ENCODE data around the gene STAB1. TPM values are rescaled to one million over a fixed set of nuclear protein-coding genes. Genes with fewer than 3 reads are reported as not detected.

Gene STAB1
- total and polyA plus RNA-seq, 2 of the 13 experiments (the other 11 are each of a cell fraction or from before 2014, with no cell fraction given), result 0.09 to 0.34 TPM

DNA sequence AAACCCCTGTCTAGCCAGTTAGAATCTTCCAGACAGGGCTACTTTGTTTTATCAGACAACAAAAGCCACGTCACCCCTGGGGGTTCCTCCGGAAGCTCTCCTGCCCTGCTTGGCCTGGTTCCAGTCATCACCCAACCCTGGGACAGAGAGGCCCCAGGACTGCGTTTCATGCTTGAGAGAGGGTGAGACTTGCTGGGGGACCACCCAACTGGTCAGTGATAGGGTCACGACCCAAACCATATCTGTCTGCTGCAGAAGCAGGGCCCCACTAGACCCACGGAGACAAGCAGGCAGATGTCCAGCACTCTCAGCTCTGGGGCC, 37.3 kb downstream of the STAB1 start (continued):
- TF ChIP-seq, protein P1, sequence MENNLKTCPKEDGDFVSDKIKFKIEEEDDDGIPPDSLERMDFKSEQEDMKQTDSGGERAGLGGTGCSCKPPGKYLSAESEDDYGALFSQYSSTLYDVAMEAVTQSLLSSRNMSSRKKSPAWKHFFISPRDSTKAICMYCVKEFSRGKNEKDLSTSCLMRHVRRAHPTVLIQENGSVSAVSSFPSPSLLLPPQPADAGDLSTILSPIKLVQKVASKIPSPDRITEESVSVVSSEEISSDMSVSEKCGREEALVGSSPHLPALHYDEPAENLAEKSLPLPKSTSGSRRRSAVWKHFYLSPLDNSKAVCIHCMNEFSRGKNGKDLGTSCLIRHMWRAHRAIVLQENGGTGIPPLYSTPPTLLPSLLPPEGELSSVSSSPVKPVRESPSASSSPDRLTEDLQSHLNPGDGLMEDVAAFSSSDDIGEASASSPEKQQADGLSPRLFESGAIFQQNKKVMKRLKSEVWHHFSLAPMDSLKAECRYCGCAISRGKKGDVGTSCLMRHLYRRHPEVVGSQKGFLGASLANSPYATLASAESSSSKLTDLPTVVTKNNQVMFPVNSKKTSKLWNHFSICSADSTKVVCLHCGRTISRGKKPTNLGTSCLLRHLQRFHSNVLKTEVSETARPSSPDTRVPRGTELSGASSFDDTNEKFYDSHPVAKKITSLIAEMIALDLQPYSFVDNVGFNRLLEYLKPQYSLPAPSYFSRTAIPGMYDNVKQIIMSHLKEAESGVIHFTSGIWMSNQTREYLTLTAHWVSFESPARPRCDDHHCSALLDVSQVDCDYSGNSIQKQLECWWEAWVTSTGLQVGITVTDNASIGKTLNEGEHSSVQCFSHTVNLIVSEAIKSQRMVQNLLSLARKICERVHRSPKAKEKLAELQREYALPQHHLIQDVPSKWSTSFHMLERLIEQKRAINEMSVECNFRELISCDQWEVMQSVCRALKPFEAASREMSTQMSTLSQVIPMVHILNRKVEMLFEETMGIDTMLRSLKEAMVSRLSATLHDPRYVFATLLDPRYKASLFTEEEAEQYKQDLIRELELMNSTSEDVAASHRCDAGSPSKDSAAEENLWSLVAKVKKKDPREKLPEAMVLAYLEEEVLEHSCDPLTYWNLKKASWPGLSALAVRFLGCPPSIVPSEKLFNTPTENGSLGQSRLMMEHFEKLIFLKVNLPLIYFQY (CRISPR knock-in tag; IDR thresholded peaks at IDR 0.05; ENCODE audit: borderline replicate concordance), result no peak
- TF ChIP-seq, protein P2, sequence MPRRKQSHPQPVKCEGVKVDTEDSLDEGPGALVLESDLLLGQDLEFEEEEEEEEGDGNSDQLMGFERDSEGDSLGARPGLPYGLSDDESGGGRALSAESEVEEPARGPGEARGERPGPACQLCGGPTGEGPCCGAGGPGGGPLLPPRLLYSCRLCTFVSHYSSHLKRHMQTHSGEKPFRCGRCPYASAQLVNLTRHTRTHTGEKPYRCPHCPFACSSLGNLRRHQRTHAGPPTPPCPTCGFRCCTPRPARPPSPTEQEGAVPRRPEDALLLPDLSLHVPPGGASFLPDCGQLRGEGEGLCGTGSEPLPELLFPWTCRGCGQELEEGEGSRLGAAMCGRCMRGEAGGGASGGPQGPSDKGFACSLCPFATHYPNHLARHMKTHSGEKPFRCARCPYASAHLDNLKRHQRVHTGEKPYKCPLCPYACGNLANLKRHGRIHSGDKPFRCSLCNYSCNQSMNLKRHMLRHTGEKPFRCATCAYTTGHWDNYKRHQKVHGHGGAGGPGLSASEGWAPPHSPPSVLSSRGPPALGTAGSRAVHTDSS (CRISPR knock-in tag; conservative IDR thresholded peaks at IDR 0.05), result no peak
- TF ChIP-seq SRSF9 (IDR thresholded peaks at IDR 0.05; ENCODE audit: borderline replicate concordance, insufficient read depth, low read depth, low read length, poor library complexity, severe bottlenecking), result no peak
- TF ChIP-seq, protein P3, sequence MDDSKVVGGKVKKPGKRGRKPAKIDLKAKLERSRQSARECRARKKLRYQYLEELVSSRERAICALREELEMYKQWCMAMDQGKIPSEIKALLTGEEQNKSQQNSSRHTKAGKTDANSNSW (CRISPR knock-in tag; IDR thresholded peaks at IDR 0.05; ENCODE audit: borderline replicate concordance), result no peak
- TF ChIP-seq ZSCAN9 (CRISPR knock-in tag; IDR thresholded peaks at IDR 0.05; ENCODE audit: borderline replicate concordance), result no peak
- peak; percentile 46; the same call in 1 of the 2 replicates for TF ChIP-seq POLR2G (IDR thresholded peaks at IDR 0.05; ENCODE audit: low read depth, low read length)
- TF ChIP-seq, protein P4, sequence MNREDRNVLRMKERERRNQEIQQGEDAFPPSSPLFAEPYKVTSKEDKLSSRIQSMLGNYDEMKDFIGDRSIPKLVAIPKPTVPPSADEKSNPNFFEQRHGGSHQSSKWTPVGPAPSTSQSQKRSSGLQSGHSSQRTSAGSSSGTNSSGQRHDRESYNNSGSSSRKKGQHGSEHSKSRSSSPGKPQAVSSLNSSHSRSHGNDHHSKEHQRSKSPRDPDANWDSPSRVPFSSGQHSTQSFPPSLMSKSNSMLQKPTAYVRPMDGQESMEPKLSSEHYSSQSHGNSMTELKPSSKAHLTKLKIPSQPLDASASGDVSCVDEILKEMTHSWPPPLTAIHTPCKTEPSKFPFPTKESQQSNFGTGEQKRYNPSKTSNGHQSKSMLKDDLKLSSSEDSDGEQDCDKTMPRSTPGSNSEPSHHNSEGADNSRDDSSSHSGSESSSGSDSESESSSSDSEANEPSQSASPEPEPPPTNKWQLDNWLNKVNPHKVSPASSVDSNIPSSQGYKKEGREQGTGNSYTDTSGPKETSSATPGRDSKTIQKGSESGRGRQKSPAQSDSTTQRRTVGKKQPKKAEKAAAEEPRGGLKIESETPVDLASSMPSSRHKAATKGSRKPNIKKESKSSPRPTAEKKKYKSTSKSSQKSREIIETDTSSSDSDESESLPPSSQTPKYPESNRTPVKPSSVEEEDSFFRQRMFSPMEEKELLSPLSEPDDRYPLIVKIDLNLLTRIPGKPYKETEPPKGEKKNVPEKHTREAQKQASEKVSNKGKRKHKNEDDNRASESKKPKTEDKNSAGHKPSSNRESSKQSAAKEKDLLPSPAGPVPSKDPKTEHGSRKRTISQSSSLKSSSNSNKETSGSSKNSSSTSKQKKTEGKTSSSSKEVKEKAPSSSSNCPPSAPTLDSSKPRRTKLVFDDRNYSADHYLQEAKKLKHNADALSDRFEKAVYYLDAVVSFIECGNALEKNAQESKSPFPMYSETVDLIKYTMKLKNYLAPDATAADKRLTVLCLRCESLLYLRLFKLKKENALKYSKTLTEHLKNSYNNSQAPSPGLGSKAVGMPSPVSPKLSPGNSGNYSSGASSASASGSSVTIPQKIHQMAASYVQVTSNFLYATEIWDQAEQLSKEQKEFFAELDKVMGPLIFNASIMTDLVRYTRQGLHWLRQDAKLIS (CRISPR knock-in tag; IDR thresholded peaks at IDR 0.05), result no peak
- TF ChIP-seq, protein P5, sequence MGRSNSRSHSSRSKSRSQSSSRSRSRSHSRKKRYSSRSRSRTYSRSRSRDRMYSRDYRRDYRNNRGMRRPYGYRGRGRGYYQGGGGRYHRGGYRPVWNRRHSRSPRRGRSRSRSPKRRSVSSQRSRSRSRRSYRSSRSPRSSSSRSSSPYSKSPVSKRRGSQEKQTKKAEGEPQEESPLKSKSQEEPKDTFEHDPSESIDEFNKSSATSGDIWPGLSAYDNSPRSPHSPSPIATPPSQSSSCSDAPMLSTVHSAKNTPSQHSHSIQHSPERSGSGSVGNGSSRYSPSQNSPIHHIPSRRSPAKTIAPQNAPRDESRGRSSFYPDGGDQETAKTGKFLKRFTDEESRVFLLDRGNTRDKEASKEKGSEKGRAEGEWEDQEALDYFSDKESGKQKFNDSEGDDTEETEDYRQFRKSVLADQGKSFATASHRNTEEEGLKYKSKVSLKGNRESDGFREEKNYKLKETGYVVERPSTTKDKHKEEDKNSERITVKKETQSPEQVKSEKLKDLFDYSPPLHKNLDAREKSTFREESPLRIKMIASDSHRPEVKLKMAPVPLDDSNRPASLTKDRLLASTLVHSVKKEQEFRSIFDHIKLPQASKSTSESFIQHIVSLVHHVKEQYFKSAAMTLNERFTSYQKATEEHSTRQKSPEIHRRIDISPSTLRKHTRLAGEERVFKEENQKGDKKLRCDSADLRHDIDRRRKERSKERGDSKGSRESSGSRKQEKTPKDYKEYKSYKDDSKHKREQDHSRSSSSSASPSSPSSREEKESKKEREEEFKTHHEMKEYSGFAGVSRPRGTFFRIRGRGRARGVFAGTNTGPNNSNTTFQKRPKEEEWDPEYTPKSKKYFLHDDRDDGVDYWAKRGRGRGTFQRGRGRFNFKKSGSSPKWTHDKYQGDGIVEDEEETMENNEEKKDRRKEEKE (IDR thresholded peaks at IDR 0.05), result no peak
- no peak for TF ChIP-seq RBFOX2 (IDR thresholded peaks at IDR 0.05; ENCODE audit: low read depth, low read length)
- TF ChIP-seq ERF (CRISPR knock-in tag; IDR thresholded peaks at IDR 0.05), result no peak
- peak; percentile 90; the same call in 1 of the 2 replicates for TF ChIP-seq ETV5 (CRISPR knock-in tag; IDR thresholded peaks at IDR 0.05; ENCODE audit: borderline replicate concordance)
- TF ChIP-seq PPARG (CRISPR knock-in tag; conservative IDR thresholded peaks at IDR 0.05), result peak; percentile 71; the same call in 1 of the 2 replicates
- no peak for TF ChIP-seq MTF1 (CRISPR knock-in tag; IDR thresholded peaks at IDR 0.05)
- peak; percentile 45 for TF ChIP-seq RARA (CRISPR knock-in tag; IDR thresholded peaks at IDR 0.05)
- TF ChIP-seq, protein P6, sequence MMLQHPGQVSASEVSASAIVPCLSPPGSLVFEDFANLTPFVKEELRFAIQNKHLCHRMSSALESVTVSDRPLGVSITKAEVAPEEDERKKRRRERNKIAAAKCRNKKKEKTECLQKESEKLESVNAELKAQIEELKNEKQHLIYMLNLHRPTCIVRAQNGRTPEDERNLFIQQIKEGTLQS (CRISPR knock-in tag; IDR thresholded peaks at IDR 0.05), result no peak
- TF ChIP-seq MED1 (CRISPR knock-in tag; IDR thresholded peaks at IDR 0.05), result peak; percentile 40; the same call in 1 of the 2 replicates
- TF ChIP-seq ZNF205 (CRISPR knock-in tag; IDR thresholded peaks at IDR 0.05), result 0 out of 2 replicates have a peak, but pooled peaks have one; percentile 21
- 0 out of 2 replicates have a peak, but pooled peaks have one; percentile 10 for TF ChIP-seq TMF1 (CRISPR knock-in tag; IDR thresholded peaks at IDR 0.05; ENCODE audit: low read depth)

Data from HepG2 (cell line).